ENCODE data around the gene ELF2.

DNA sequence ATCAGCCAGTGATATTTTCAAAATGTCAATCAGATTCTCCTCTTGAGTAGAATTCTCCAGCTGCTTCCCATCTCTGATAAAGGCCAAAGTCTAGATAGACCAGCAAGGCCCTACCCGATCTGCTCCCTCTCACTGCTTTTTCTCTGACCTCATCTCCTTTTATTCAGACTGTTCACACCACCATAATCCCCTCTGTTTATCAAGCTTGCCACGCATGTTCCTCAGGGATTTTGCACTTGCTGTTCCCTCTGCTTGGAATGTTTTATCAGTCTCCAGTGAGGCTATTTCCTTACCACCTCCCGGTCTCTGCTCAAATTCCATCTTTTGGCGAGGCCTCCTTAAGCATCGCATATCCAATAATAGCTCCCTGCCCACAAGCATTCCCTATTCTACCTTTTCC, 141.4 kb downstream of the ELF2 start:
- TF ChIP-seq CTCF (IDR thresholded peaks at IDR 0.05; ENCODE audit: borderline replicate concordance, extremely low read depth, low read length, poor library complexity, severe bottlenecking) (no peak), EZH2 (IDR thresholded peaks at IDR 0.05; ENCODE audit: borderline replicate concordance, low read depth, low read length, severe bottlenecking) (no peak)

All from DND-41 (cell line).